ENCODE results near the gene FABP6. TPM values are rescaled to one million over a fixed set of nuclear protein-coding genes. Genes with fewer than 3 reads are reported as not detected.

FABP6 gene
- total and polyA plus RNA-seq, 9 of the 15 experiments (the other 6 are each of a cell fraction or from before 2014, with no cell fraction given) = 0.11 to 0.33 (median 0.21) TPM; not detected in 4

- TF ChIP-seq ZBTB26 (CRISPR knock-in tag; IDR thresholded peaks at IDR 0.05) (no peak), UBTF (IDR thresholded peaks at IDR 0.05; ENCODE audit: borderline replicate concordance in 1 of 2, low read depth in 2 of 2, low read length in 2 of 2) (peak in 1 of 2 experiments; percentile 65; a peak in 2 of 4 replicates), MECOM (CRISPR knock-in tag; IDR thresholded peaks at IDR 0.05) (no peak), CBFA2T2 (conservative IDR thresholded peaks at IDR 0.05) (peak; percentile 89), MAX (CRISPR knock-in tag; IDR thresholded peaks at IDR 0.05) (peak; percentile 39), TEAD1 (CRISPR knock-in tag; IDR thresholded peaks at IDR 0.05) (no peak), TRIM24 (IDR thresholded peaks at IDR 0.05) (peak; percentile 23 to 56; a peak in 1 of 4 replicates), JUND (IDR thresholded peaks at IDR 0.05; ENCODE audit: borderline replicate concordance, low read depth, low read length) (peak; percentile 30; the same call in 1 of the 2 replicates), JUND (tag; IDR thresholded peaks at IDR 0.05; ENCODE audit: borderline replicate concordance, low read depth, low read length) (no peak; the same call in 2 of the 3 replicates), PYGO2 (tag; IDR thresholded peaks at IDR 0.05) (no peak), ZBTB11 (CRISPR knock-in tag; IDR thresholded peaks at IDR 0.05) (peak in 1 of 3 experiments; percentile 46; a peak in 1 of 6 replicates), ZNF584 (CRISPR knock-in tag; IDR thresholded peaks at IDR 0.05; ENCODE audit: low read depth) (peak; percentile 67; the same call in 1 of the 2 replicates), PCBP1 (IDR thresholded peaks at IDR 0.05; ENCODE audit: low read depth, low read length, poor library complexity, severe bottlenecking) (no peak), BMI1 (IDR thresholded peaks at IDR 0.05; ENCODE audit: low read length) (0 out of 2 replicates have a peak, but pooled peaks have one; percentile 39), ZNF717 (CRISPR knock-in tag; IDR thresholded peaks at IDR 0.05) (no peak), SMARCA4 (IDR thresholded peaks at IDR 0.05) (peak; percentile 79), PTTG1 (tag; IDR thresholded peaks at IDR 0.05; ENCODE audit: low read depth) (no peak), POLR2AphosphoS5 (IDR thresholded peaks at IDR 0.05; ENCODE audit: control insufficient read depth, insufficient read depth, low read depth, low read length) (peak; percentile 56; the same call in 1 of the 2 replicates), SMAD4 (CRISPR knock-in tag; conservative IDR thresholded peaks at IDR 0.05) (peak; percentile 83)
Measured at GRCh38 chr5:160262151-160263074, 33.1 kb downstream of the FABP6 start (continued).

Data from K562 (cell line).